Activated CD8-positive, alpha-beta T cell treated with anti-CD3 and anti-CD28 coated beads, Interleukin-2, amount 10 ng/mL, durations not matched to agents 7 days and 5 days (primary cell): ENCODE results near the gene PXYLP1. TPM values are rescaled to one million over a fixed set of nuclear protein-coding genes. Genes with fewer than 3 reads are reported as not detected.

Source experiments
- ATAC-seq: fragments of 150-1000 bp; cut with Tn5 transposase; one replicate; pipeline ENCODE4 v1.10.0; 2021; ENCODE audit warnings: moderate library complexity
- CTCF ChIA-PET: fragments of 350-600 bp; sonication (Branson Sonifier 250); formaldehyde crosslinking; loops from one replicate; lab custom pipeline; 2021; ENCODE audit warnings: antibody characterized with exemption; lab: Charles Lee
- POLR2A ChIA-PET: fragments of 350-600 bp; sonication (Branson Sonifier 250); formaldehyde crosslinking; loops from one replicate; lab custom pipeline; 2021; ENCODE audit warnings: antibody characterized with exemption; lab: Charles Lee
- DNase-seq: peaks from one replicate; pipeline ENCODE4 v3.0.0-alpha.2; 2020
- H3K27ac Mint-ChIP-seq: one replicate; pipeline ENCODE4 v1.8.0; 2021; ENCODE audit warnings: mild to moderate bottlenecking, mixed read lengths
- H3K27me3 Mint-ChIP-seq: one replicate; pipeline ENCODE4 v1.8.0; 2021; ENCODE audit warnings: low read depth, mixed read lengths
- H3K36me3 Mint-ChIP-seq: one replicate; pipeline ENCODE4 v1.8.0; 2021; ENCODE audit warnings: low read depth, mixed read lengths
- H3K4me1 Mint-ChIP-seq: one replicate; pipeline ENCODE4 v1.8.0; 2021; ENCODE audit warnings: low read depth, mixed read lengths
- H3K4me3 Mint-ChIP-seq: one replicate; pipeline ENCODE4 v1.8.0; 2021; ENCODE audit warnings: mild to moderate bottlenecking, mixed read lengths
- H3K9me3 Mint-ChIP-seq: one replicate; pipeline ENCODE4 v1.8.0; 2022; ENCODE audit warnings: mixed read lengths; ENCODE audit not compliant: insufficient read depth
- total RNA-seq, 2 experiments: library from RNA; stranded (reverse); gene quantifications; one replicate each; pipeline ENCODE4 v1.2.3, GENCODE V29; 2021

The PXYLP1 gene
- total RNA-seq, 2 experiments from 2014 or later = 15.0 to 16.5 TPM

GRCh38 chr3:141336672-141337522 lies 105.3 kb downstream of the PXYLP1 start:
- no peaks in the 10 kb centered on the region for H3K36me3 Mint-ChIP-seq
- H3K4me1 Mint-ChIP-seq = no peaks in the 10 kb centered on the region
- H3K9me3 Mint-ChIP-seq = no peaks in the 10 kb centered on the region
- DNase-seq (no peak), ATAC-seq (no peak)
- POLR2A ChIA-PET = no interaction called here
- no peak overlapping the region for H3K4me3 Mint-ChIP-seq
- CTCF ChIA-PET = interaction anchor here (1.0 kb wide), 1 partner anchor 24 kb away, joined by 5 read pairs; no protein-coding TSS in a partner anchor
- H3K27ac Mint-ChIP-seq = no peak overlapping the region
- H3K27me3 Mint-ChIP-seq = peaks cover 8% of the 10 kb centered on the region

GRCh38 chr3:141337523-141337854 lies 105.9 kb downstream of the PXYLP1 start:
- ATAC-seq = no peak
- no peaks in the 10 kb centered on the region for H3K9me3 Mint-ChIP-seq
- H3K4me3 Mint-ChIP-seq = no peak overlapping the region
- ChIA-PET POLR2A (no interaction called here), CTCF (interaction anchor here (1.0 kb wide), 1 partner anchor 23 kb away, joined by 5 read pairs; no protein-coding TSS in a partner anchor)
- DNase-seq = no peak
- H3K36me3 Mint-ChIP-seq = no peaks in the 10 kb centered on the region
- H3K4me1 Mint-ChIP-seq = no peaks in the 10 kb centered on the region
- no peak overlapping the region for H3K27ac Mint-ChIP-seq
- H3K27me3 Mint-ChIP-seq = peaks cover 8% of the 10 kb centered on the region

- Mint-ChIP-seq H3K36me3 (no peaks in the 10 kb centered on the region), H3K9me3 (no peaks in the 10 kb centered on the region), H3K4me1 (no peaks in the 10 kb centered on the region), H3K4me3 (no peak overlapping the region), H3K27ac (no peak overlapping the region), H3K27me3 (peaks cover 9% of the 10 kb centered on the region)
- ATAC-seq (no peak), DNase-seq (no peak)
- POLR2A ChIA-PET = no interaction called here
- CTCF ChIA-PET = no interaction called here
These were observed 106.4 kb downstream of the PXYLP1 start for GRCh38 chr3:141337991-141338390.

DNA sequence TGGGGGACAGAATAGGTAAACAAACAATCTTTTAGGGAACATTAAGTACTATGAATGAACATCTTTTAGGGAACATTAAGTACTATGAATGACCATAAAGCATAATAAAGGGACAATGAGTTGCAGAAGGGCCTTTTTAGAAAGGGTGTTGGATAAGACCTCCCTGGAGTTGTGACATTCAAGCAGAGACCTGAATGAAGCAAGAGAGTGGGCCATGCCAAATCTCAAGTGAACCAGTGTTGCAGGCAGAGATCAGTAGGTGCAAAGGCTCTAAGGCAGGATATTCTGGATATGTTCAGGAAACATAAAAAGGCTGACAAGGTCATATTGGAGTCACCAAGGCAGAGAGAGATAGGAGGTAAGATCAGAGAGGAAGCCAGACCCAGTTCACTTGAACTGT lies 107.3 kb downstream of the PXYLP1 start:
- ATAC-seq = no peak
- H3K4me1 Mint-ChIP-seq = no peaks in the 10 kb centered on the region
- no peak overlapping the region for H3K4me3 Mint-ChIP-seq
- CTCF ChIA-PET = interaction anchor here (1.0 kb wide), 1 partner anchor 22 kb away, joined by 3 read pairs; no protein-coding TSS in a partner anchor
- POLR2A ChIA-PET = no interaction called here
- no peaks in the 10 kb centered on the region for H3K9me3 Mint-ChIP-seq
- H3K27ac Mint-ChIP-seq = no peak overlapping the region
- peaks cover 11% of the 10 kb centered on the region for H3K27me3 Mint-ChIP-seq
- no peaks in the 10 kb centered on the region for H3K36me3 Mint-ChIP-seq
- no peak for DNase-seq

DNA sequence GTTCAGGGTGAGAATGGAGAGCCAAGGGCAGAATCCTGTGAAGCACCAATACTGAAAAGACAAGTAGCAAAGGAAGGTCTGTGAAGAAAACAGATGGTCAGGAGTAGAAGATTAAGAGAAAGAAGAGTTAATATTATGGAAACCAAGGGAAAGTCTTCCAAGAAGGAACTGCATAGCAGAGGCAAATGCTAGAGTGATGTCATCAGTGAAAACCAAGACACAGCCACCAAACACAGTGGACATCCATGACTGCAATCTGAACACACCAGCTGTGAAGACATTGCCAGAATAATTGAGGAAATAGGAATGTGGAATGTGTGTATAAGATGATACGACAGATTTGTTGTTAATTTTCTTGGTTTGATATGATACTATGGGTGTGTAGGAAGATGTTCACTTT lies 109.9 kb downstream of the PXYLP1 start:
- Mint-ChIP-seq H3K4me1 (no peaks in the 10 kb centered on the region), H3K27me3 (peaks cover 11% of the 10 kb centered on the region), H3K9me3 (no peaks in the 10 kb centered on the region), H3K36me3 (no peaks in the 10 kb centered on the region), H3K4me3 (no peak overlapping the region), H3K27ac (no peak overlapping the region)
- ATAC-seq (no peak), DNase-seq (no peak)
- ChIA-PET POLR2A (no interaction called here), CTCF (no interaction called here)

GRCh38 chr3:141342386-141342785 lies 110.8 kb downstream of the PXYLP1 start:
- Mint-ChIP-seq H3K27me3 (peaks cover 10% of the 10 kb centered on the region), H3K9me3 (no peaks in the 10 kb centered on the region), H3K27ac (no peak overlapping the region), H3K4me3 (no peak overlapping the region), H3K36me3 (no peaks in the 10 kb centered on the region), H3K4me1 (no peaks in the 10 kb centered on the region)
- DNase-seq = no peak
- ChIA-PET POLR2A (no interaction called here), CTCF (interaction anchor here (0.7 to 1.8 kb wide), 4 partner anchors 18 to 110 kb away, joined by 3 to 10 read pairs (median 4); no protein-coding TSS in a partner anchor)
- no peak for ATAC-seq

DNA sequence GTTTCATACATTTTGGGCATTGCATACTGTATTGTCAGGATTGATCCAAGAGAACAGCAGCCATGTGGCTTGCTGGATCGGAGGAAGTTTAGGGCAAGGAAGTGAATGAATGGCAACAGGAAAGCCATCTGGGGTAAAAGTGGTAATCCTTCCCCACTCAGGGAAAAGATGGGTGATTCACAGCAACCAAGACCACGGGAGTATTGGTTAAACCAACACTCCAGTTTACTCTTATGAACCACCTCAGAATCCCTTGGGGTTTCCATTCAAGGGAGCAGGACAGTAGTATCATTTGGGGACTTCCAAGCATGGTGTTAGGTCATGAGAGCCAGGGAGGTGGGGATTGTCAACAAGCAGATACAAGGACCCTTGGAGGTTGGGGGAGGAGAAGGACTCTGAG lies 111.5 kb downstream of the PXYLP1 start:
- POLR2A ChIA-PET = no interaction called here
- Mint-ChIP-seq H3K36me3 (no peaks in the 10 kb centered on the region), H3K27ac (no peak overlapping the region), H3K4me3 (no peak overlapping the region), H3K9me3 (no peaks in the 10 kb centered on the region), H3K4me1 (no peaks in the 10 kb centered on the region), H3K27me3 (peaks cover 9% of the 10 kb centered on the region)
- no peak for DNase-seq
- ATAC-seq = no peak
- CTCF ChIA-PET = interaction anchor here (0.7 to 1.8 kb wide), 4 partner anchors 17 to 109 kb away, joined by 3 to 10 read pairs (median 4); no protein-coding TSS in a partner anchor

- Mint-ChIP-seq H3K27ac (no peak overlapping the region), H3K4me3 (no peak overlapping the region), H3K36me3 (no peaks in the 10 kb centered on the region), H3K27me3 (peaks cover 9% of the 10 kb centered on the region), H3K4me1 (no peaks in the 10 kb centered on the region), H3K9me3 (no peaks in the 10 kb centered on the region)
- ATAC-seq (no peak), DNase-seq (no peak)
- POLR2A ChIA-PET = interaction anchor here (0.6 kb wide), 1 partner anchor 72 kb away, joined by 3 read pairs; no protein-coding TSS in a partner anchor
- CTCF ChIA-PET = interaction anchor here (1.8 kb wide), 1 partner anchor 17 kb away, joined by 10 read pairs; no protein-coding TSS in a partner anchor
These were observed 112.2 kb downstream of the PXYLP1 start for GRCh38 chr3:141343865-141344271.

Other genes with a start within 250 kb of the PXYLP1 start
- not detected for gene SPSB4, start 180.5 kb upstream of the PXYLP1 start, total RNA-seq
- 10 to 100 TPM; 27.8 to 29.6 TPM for gene ZBTB38, start 136.7 kb downstream of the PXYLP1 start, total RNA-seq